ENCODE results near the gene TRAK2. TPM values are rescaled to one million over a fixed set of nuclear protein-coding genes. Genes with fewer than 3 reads are reported as not detected.
"Not testable (repeated sequence)": the region's sequence is repeated elsewhere in the genome, so short reads cannot be mapped to it uniquely, and the experiment has no call there.

The TRAK2 gene, protein sequence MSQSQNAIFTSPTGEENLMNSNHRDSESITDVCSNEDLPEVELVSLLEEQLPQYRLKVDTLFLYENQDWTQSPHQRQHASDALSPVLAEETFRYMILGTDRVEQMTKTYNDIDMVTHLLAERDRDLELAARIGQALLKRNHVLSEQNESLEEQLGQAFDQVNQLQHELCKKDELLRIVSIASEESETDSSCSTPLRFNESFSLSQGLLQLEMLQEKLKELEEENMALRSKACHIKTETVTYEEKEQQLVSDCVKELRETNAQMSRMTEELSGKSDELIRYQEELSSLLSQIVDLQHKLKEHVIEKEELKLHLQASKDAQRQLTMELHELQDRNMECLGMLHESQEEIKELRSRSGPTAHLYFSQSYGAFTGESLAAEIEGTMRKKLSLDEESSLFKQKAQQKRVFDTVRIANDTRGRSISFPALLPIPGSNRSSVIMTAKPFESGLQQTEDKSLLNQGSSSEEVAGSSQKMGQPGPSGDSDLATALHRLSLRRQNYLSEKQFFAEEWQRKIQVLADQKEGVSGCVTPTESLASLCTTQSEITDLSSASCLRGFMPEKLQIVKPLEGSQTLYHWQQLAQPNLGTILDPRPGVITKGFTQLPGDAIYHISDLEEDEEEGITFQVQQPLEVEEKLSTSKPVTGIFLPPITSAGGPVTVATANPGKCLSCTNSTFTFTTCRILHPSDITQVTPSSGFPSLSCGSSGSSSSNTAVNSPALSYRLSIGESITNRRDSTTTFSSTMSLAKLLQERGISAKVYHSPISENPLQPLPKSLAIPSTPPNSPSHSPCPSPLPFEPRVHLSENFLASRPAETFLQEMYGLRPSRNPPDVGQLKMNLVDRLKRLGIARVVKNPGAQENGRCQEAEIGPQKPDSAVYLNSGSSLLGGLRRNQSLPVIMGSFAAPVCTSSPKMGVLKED
- 9.2 and 12.7 TPM in 2 replicates for total RNA-seq

DNA sequence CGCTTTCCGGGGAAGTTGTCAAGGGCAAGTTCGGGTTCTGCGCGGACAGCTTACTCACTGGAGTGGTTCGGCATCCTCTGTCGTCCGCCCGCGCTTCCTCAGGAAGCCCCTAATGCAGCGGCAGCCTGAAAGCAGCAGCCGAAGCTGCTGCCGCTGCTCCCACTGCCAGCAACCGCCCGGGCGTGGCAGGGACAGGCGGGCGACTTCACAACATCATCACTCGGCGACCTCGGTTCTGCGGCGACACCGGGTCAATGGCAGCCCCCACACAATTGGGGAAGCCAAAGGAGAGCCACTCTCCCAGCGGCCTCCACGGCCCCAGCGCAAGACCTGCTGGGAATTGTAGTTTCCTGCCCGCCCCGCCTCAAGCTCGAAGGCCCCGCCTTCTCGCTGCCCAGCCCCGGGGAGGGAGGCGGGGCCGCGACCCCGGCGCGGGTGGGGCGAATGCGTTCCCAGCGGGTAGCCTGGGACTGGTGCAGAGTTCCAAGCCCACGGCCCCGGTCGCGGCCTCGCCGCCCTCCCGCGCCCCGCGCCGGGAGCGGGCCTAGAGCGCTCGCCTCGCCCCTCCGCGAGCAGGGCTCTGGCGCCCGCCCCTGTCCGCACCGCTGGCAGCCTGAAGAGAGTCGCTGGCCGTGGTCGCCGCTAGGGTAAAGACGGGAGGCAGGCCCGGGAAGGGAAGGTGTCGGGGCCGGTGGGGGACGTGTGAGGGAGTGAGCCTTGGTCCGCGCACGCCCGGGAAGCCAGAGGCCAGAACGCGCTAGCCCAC lies at the start of gene TRAK2, which contains the start of gene STRADB:
TRAK2 (minus strand) TSS at position 167 of the 766 bp plus-strand sequence. CDS start 30,951 bp downstream, outside the sequence.
STRADB (plus strand) TSS at position 449 of the 766 bp plus-strand sequence. CDS start 3,101 bp downstream, outside the sequence.
- H3K36me3 ChIP-seq (ENCODE audit: control insufficient read depth, insufficient read depth, low read length): peaks cover 1% of the 10 kb centered on the region
- TF ChIP-seq CTCF (IDR thresholded peaks at IDR 0.05; ENCODE audit: insufficient read depth, low read length, severe bottlenecking): peak; percentile 41
- FAIRE-seq (no peak), DNase-seq (ENCODE audit: low read depth) (peak; percentile 84)
- peak within 1 kb of the TSS; percentile 97 for H3K4me3 ChIP-seq (ENCODE audit: low read depth, low read length)
- H3K27me3 ChIP-seq (ENCODE audit: control insufficient read depth, insufficient read depth, low read length): no peaks in the 10 kb centered on the region

- Histone ChIP-seq H3K27me3 (ENCODE audit: control insufficient read depth, insufficient read depth, low read length) (no peaks in the 10 kb centered on the region), H3K4me3 (ENCODE audit: low read depth, low read length) (no peak overlapping the region), H3K36me3 (ENCODE audit: control insufficient read depth, insufficient read depth, low read length) (no peaks in the 10 kb centered on the region)
- DNase-seq (ENCODE audit: low read depth) (peak; percentile 57), FAIRE-seq (no peak)
- TF ChIP-seq CTCF (IDR thresholded peaks at IDR 0.05; ENCODE audit: insufficient read depth, low read length, severe bottlenecking): no peak
Measured at GRCh38 chr2:201500534-201500933, 49.3 kb upstream of the TRAK2 start.

DNA sequence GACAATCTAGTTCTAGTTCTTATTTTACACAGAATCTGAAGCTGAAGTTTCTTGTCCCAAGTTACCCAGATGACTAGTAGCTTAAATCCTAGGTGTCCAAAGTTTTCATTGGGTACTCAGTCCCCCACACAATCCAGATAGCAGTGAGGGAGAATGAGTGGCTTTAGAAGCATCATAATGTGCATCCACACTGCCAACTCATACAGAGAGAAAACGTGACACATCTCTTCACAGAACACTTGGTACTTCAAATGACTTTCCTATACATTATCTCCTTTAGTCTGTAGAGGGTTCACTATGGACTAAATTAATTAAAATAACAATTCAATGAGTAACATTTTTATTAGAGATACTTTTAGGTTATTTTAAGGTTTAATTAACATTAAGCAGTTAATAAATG lies 45.5 kb upstream of the TRAK2 start:
- TF ChIP-seq CTCF (IDR thresholded peaks at IDR 0.05; ENCODE audit: insufficient read depth, low read length, severe bottlenecking): no peak
- DNase-seq (ENCODE audit: low read depth) (no peak), FAIRE-seq (no peak)
- Histone ChIP-seq H3K27me3 (ENCODE audit: control insufficient read depth, insufficient read depth, low read length) (no peaks in the 10 kb centered on the region), H3K36me3 (ENCODE audit: control insufficient read depth, insufficient read depth, low read length) (no peaks in the 10 kb centered on the region), H3K4me3 (ENCODE audit: low read depth, low read length) (no peak overlapping the region)

DNA sequence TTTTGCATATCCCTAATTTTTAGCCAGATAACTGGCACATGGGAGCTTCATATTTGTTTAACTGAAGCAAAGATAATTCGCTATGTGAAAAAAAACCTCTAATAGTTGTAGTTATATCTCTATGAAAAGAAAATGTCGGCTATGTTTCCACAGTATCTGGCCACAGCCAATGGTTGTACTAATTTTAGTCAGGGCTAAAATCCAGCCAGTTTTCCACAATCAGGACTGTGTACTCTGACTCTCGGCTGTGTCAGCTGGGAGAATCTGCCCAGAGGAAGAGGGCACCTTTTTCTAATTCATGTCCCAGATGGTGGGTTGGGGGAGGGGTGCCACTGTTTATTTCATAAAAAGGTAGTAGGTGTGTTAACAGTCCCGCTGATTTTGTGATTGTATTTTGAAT lies 39.0 kb upstream of the TRAK2 start:
- no peak for TF ChIP-seq CTCF (IDR thresholded peaks at IDR 0.05; ENCODE audit: insufficient read depth, low read length, severe bottlenecking)
- Histone ChIP-seq H3K4me3 (ENCODE audit: low read depth, low read length) (no peak overlapping the region), H3K27me3 (ENCODE audit: control insufficient read depth, insufficient read depth, low read length) (no peaks in the 10 kb centered on the region), H3K36me3 (ENCODE audit: control insufficient read depth, insufficient read depth, low read length) (no peaks in the 10 kb centered on the region)
- DNase-seq (ENCODE audit: low read depth): no peak
- FAIRE-seq: no peak

GRCh38 chr2:201484805-201485204 lies 33.5 kb upstream of the TRAK2 start:
- DNase-seq (ENCODE audit: low read depth): no peak
- H3K4me3 ChIP-seq (ENCODE audit: low read depth, low read length): no peak overlapping the region
- no peak for TF ChIP-seq CTCF (IDR thresholded peaks at IDR 0.05; ENCODE audit: insufficient read depth, low read length, severe bottlenecking)
- H3K27me3 ChIP-seq (ENCODE audit: control insufficient read depth, insufficient read depth, low read length): no peaks in the 10 kb centered on the region
- FAIRE-seq: no peak
- H3K36me3 ChIP-seq (ENCODE audit: control insufficient read depth, insufficient read depth, low read length): no peaks in the 10 kb centered on the region

DNA sequence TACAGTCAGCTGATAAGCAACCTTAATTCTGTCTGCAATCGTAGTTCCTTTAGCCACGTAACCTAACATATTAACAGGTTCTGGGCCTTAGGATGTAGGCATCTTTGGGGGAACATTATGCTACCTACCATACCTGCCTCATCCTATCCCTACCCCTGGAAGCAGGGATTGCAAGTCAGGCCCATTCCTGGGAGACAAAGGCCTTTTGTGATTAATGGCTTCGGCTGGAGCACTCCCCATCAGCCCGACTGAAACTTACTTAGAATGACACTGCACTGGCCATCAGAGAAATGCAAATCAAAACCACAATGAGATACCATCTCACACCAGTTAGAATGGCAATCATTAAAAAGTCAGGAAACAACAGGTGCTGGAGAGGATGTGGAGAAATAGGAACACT lies 32.5 kb upstream of the TRAK2 start:
- not testable (repeated sequence) for FAIRE-seq; H3K4me3 ChIP-seq (ENCODE audit: low read depth, low read length); H3K36me3 ChIP-seq (ENCODE audit: control insufficient read depth, insufficient read depth, low read length); DNase-seq (ENCODE audit: low read depth); H3K27me3 ChIP-seq (ENCODE audit: control insufficient read depth, insufficient read depth, low read length)
